ENCODE data around the gene CAMKV.
"Not testable (repeated sequence)": the region's sequence is repeated elsewhere in the genome, so short reads cannot be mapped to it uniquely, and the experiment has no call there.

DNA sequence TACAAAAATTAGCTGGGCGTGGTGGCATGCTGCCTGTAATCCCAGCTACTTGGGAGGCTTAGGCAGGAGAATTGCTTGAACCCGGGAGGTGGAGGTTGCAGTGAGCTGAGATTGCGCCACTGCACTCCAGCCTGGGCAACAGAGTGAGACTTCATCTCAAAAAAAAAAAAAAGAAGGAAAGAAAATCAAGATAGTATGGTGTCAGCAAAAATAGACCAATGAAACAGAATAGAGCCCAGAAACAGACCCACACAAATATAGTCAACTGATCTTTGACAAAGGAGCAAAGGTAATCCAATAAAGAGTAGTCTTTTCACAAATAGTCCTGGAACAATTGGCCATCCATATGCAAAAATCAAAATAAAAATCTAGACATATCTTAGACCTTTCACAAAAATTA, 46.6 kb downstream of the CAMKV start:
- TF ChIP-seq YY1 (IDR thresholded peaks at IDR 0.05; ENCODE audit: extremely low read depth, insufficient replicate concordance, low read depth, low read length); POLR2AphosphoS5 (IDR thresholded peaks at IDR 0.05; ENCODE audit: low read depth, low read length); EZH2phosphoT487 (IDR thresholded peaks at IDR 0.05; ENCODE audit: borderline replicate concordance); EGR1 (IDR thresholded peaks at IDR 0.05; ENCODE audit: low read depth); CBX3 (IDR thresholded peaks at IDR 0.05; ENCODE audit: low read depth); POLR2A (IDR thresholded peaks at IDR 0.05; ENCODE audit: borderline replicate concordance, extremely low read depth, insufficient read depth, insufficient read length); SIN3A (IDR thresholded peaks at IDR 0.05; ENCODE audit: low read depth); EZH2 (IDR thresholded peaks at IDR 0.05); RAD21 (IDR thresholded peaks at IDR 0.05; ENCODE audit: low read depth); CEBPB (IDR thresholded peaks at IDR 0.05; ENCODE audit: low read depth); ZNF274 (IDR thresholded peaks at IDR 0.05; ENCODE audit: low read depth, low read length): not testable (repeated sequence)
- TF ChIP-seq, protein P1, sequence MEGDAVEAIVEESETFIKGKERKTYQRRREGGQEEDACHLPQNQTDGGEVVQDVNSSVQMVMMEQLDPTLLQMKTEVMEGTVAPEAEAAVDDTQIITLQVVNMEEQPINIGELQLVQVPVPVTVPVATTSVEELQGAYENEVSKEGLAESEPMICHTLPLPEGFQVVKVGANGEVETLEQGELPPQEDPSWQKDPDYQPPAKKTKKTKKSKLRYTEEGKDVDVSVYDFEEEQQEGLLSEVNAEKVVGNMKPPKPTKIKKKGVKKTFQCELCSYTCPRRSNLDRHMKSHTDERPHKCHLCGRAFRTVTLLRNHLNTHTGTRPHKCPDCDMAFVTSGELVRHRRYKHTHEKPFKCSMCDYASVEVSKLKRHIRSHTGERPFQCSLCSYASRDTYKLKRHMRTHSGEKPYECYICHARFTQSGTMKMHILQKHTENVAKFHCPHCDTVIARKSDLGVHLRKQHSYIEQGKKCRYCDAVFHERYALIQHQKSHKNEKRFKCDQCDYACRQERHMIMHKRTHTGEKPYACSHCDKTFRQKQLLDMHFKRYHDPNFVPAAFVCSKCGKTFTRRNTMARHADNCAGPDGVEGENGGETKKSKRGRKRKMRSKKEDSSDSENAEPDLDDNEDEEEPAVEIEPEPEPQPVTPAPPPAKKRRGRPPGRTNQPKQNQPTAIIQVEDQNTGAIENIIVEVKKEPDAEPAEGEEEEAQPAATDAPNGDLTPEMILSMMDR (IDR thresholded peaks at IDR 0.05 in 2 of 3, conservative IDR thresholded peaks at IDR 0.05 in 1 of 3; ENCODE audit: borderline replicate concordance in 1 of 3, insufficient read depth in 1 of 3, low read depth in 2 of 3, low read length in 2 of 3) = not testable (repeated sequence)
- TF ChIP-seq, protein P2, sequence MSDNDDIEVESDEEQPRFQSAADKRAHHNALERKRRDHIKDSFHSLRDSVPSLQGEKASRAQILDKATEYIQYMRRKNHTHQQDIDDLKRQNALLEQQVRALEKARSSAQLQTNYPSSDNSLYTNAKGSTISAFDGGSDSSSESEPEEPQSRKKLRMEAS (IDR thresholded peaks at IDR 0.05) = not testable (repeated sequence)
- TF ChIP-seq, protein P3, sequence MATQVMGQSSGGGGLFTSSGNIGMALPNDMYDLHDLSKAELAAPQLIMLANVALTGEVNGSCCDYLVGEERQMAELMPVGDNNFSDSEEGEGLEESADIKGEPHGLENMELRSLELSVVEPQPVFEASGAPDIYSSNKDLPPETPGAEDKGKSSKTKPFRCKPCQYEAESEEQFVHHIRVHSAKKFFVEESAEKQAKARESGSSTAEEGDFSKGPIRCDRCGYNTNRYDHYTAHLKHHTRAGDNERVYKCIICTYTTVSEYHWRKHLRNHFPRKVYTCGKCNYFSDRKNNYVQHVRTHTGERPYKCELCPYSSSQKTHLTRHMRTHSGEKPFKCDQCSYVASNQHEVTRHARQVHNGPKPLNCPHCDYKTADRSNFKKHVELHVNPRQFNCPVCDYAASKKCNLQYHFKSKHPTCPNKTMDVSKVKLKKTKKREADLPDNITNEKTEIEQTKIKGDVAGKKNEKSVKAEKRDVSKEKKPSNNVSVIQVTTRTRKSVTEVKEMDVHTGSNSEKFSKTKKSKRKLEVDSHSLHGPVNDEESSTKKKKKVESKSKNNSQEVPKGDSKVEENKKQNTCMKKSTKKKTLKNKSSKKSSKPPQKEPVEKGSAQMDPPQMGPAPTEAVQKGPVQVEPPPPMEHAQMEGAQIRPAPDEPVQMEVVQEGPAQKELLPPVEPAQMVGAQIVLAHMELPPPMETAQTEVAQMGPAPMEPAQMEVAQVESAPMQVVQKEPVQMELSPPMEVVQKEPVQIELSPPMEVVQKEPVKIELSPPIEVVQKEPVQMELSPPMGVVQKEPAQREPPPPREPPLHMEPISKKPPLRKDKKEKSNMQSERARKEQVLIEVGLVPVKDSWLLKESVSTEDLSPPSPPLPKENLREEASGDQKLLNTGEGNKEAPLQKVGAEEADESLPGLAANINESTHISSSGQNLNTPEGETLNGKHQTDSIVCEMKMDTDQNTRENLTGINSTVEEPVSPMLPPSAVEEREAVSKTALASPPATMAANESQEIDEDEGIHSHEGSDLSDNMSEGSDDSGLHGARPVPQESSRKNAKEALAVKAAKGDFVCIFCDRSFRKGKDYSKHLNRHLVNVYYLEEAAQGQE (IDR thresholded peaks at IDR 0.05; ENCODE audit: low read depth) = not testable (repeated sequence)
